Thoracic aorta (tissue), 2 donors: Measurements from ENCODE around the gene AGR3. TPM values are rescaled to one million over a fixed set of nuclear protein-coding genes. Genes with fewer than 3 reads are reported as not detected.

Experiments used
- ATAC-seq: fragments of 150-250 bp; one replicate; pipeline ENCODE4 v1.8.0; 2017; ENCODE audit warnings: low read depth; ENCODE audit not compliant: insufficient number of reproducible peaks, low FRiP score
- DNase-seq: peaks from one replicate; pipeline ENCODE4 v3.0.0-alpha.2; 2020; ENCODE audit warnings: low spot score
- H3K27ac ChIP-seq, 2 donors: fragments of 200-600 bp; sonication (generic); 1 replicate in 1 of 2; 2 replicates in 1 of 2; pipeline ENCODE4 v1.5.1; 2016; ENCODE audit warnings: mild to moderate bottlenecking in 2 of 2, moderate library complexity in 2 of 2
- H3K27me3 ChIP-seq: fragments of 200-600 bp; sonication (generic); replicated peaks from 2 replicates; pipeline ENCODE4 v1.6.0; 2016; ENCODE audit warnings: mild to moderate bottlenecking; ENCODE audit not compliant: insufficient read depth
- H3K36me3 ChIP-seq: fragments of 200-600 bp; sonication (generic); one replicate; pipeline ENCODE4 v1.5.1; 2016
- H3K4me1 ChIP-seq, 2 donors: fragments of 200-600 bp; sonication (generic); 1 replicate in 1 of 2; 2 replicates in 1 of 2; pipeline versions ENCODE4 v1.5.1 to v1.6.0; 2016; ENCODE audit warnings: low read depth in 2 of 2, mild to moderate bottlenecking in 1 of 2; ENCODE audit not compliant: control insufficient read depth in 1 of 2
- H3K4me3 ChIP-seq: fragments of 200-600 bp; sonication (generic); 2 replicates; pipeline ENCODE4 v1.5.1; 2016; ENCODE audit warnings: mild to moderate bottlenecking
- H3K9me3 ChIP-seq: fragments of 200-600 bp; sonication (generic); 2 replicates; pipeline ENCODE4 v1.5.1; 2016
- total RNA-seq, 2 donors: library from RNA; depleted of rRNA; stranded (reverse); fragments of >200 nt; gene quantifications; one replicate each; pipeline versions ENCODE4 v1.1.0 to v1.2.3, GENCODE V29; 2016
- TF ChIP-seq, protein P1 (sequence below): fragments of 200-600 bp; sonication (generic); IDR thresholded peaks from one replicate; pipeline ENCODE4 v1.5.1; 2019; ENCODE audit warnings: antibody characterized with exemption

Gene AGR3
- total RNA-seq, 2 donors from 2014 or later, result 22.2 TPM; not detected in 1

DNA sequence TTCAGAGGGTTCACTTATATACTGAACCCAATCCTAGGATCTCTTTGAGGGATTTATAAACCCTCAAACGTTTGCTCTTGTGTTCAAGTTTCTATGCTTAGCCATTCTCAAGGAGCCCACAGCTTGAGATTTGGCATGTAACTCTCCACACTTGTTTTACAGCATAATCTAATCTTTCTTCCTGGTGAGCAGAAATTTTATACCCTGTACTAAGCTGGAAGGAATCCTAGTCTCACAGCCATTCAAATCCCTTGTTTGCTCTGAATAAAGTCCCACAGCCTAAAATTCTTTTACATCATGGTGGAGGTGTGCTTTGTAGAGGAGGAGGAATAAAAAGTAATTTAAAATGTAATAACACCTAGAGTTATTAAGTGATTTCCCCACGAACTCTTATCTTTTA lies 71.7 kb downstream of the AGR3 start:
- no peak overlapping the region for H3K4me3 ChIP-seq
- TF ChIP-seq, protein P1, sequence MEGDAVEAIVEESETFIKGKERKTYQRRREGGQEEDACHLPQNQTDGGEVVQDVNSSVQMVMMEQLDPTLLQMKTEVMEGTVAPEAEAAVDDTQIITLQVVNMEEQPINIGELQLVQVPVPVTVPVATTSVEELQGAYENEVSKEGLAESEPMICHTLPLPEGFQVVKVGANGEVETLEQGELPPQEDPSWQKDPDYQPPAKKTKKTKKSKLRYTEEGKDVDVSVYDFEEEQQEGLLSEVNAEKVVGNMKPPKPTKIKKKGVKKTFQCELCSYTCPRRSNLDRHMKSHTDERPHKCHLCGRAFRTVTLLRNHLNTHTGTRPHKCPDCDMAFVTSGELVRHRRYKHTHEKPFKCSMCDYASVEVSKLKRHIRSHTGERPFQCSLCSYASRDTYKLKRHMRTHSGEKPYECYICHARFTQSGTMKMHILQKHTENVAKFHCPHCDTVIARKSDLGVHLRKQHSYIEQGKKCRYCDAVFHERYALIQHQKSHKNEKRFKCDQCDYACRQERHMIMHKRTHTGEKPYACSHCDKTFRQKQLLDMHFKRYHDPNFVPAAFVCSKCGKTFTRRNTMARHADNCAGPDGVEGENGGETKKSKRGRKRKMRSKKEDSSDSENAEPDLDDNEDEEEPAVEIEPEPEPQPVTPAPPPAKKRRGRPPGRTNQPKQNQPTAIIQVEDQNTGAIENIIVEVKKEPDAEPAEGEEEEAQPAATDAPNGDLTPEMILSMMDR, result no peak

More for the DNA sequence above, 71.7 kb downstream of the AGR3 start:
- Histone ChIP-seq H3K9me3 (no peaks in the 10 kb centered on the region), H3K27me3 (no peaks in the 10 kb centered on the region), H3K4me1 (peaks cover 3 to 24% of the 10 kb centered on the region in 2 donors), H3K36me3 (no peaks in the 10 kb centered on the region), H3K27ac (no peak overlapping the region)
- DNase-seq (no peak), ATAC-seq (no peak)

Other genes starting within 250 kb of the AGR3 start
- gene ANKMY2, start 236.2 kb downstream of the AGR3 start, total RNA-seq, result 10 to 100 TPM in 1 of 2 donors, 1 to 10 TPM in 1; 9.1 to 10.2 TPM
- gene BZW2, start 235.8 kb downstream of the AGR3 start, total RNA-seq, result 10 to 100 TPM; 19.5 to 40.9 TPM
- 1 to 10 TPM; 1.5 to 6.4 TPM for gene TSPAN13, start 128.2 kb downstream of the AGR3 start, total RNA-seq
- 10 to 100 TPM in 1 of 2 donors, not detected in 1; 25.2 TPM for gene AGR2, start 77.0 kb downstream of the AGR3 start, total RNA-seq